Measurements from ENCODE around the gene FSTL3. TPM values are rescaled to one million over a fixed set of nuclear protein-coding genes. Genes with fewer than 3 reads are reported as not detected.

FSTL3 gene
- total and polyA plus RNA-seq, 2 of the 13 experiments (the other 11 are each of a cell fraction or from before 2014, with no cell fraction given), result 13.5 to 15.6 TPM

- TF ChIP-seq PTBP1 (IDR thresholded peaks at IDR 0.05; ENCODE audit: low read depth, low read length, poor library complexity, severe bottlenecking) (no peak), DR1 (CRISPR knock-in tag; IDR thresholded peaks at IDR 0.05) (no peak), ZFP1 (CRISPR knock-in tag; IDR thresholded peaks at IDR 0.05) (no peak), RXRA (CRISPR knock-in tag; IDR thresholded peaks at IDR 0.05) (peak; percentile 43; the same call in 1 of the 2 replicates), PHF20 (CRISPR knock-in tag; IDR thresholded peaks at IDR 0.05) (peak; percentile 27), ZFY (CRISPR knock-in tag; IDR thresholded peaks at IDR 0.05) (peak; percentile 63), SOX5 (CRISPR knock-in tag; IDR thresholded peaks at IDR 0.05; ENCODE audit: borderline replicate concordance) (no peak), ATF7 (IDR thresholded peaks at IDR 0.05) (no peak), ATF7 (CRISPR knock-in tag; IDR thresholded peaks at IDR 0.05) (no peak), ATF3 (CRISPR knock-in tag; IDR thresholded peaks at IDR 0.05) (no peak), ZNF460 (CRISPR knock-in tag; IDR thresholded peaks at IDR 0.05; ENCODE audit: borderline replicate concordance) (no peak), SMARCE1 (IDR thresholded peaks at IDR 0.05; ENCODE audit: borderline replicate concordance) (no peak), MTERF4 (CRISPR knock-in tag; IDR thresholded peaks at IDR 0.05) (no peak), KLF12 (CRISPR knock-in tag; IDR thresholded peaks at IDR 0.05; ENCODE audit: borderline replicate concordance) (peak; percentile 21; the same call in 1 of the 2 replicates), ZSCAN30 (CRISPR knock-in tag; IDR thresholded peaks at IDR 0.05) (no peak), PBX2 (CRISPR knock-in tag; IDR thresholded peaks at IDR 0.05) (no peak), HNF4A (CRISPR knock-in tag; IDR thresholded peaks at IDR 0.05) (peak; percentile 32; the same call in 1 of the 2 replicates), TERF1 (CRISPR knock-in tag; IDR thresholded peaks at IDR 0.05) (no peak), ZNF414 (CRISPR knock-in tag; IDR thresholded peaks at IDR 0.05) (peak; percentile 66; the same call in 1 of the 2 replicates), HNRNPH1 (optimal IDR thresholded peaks at IDR 0.05; ENCODE audit: low read depth, low read length) (no peak), ZNF446 (CRISPR knock-in tag; IDR thresholded peaks at IDR 0.05) (no peak), ZNF207 (IDR thresholded peaks at IDR 0.05; ENCODE audit: borderline replicate concordance) (no peak), ZSCAN20 (CRISPR knock-in tag; IDR thresholded peaks at IDR 0.05; ENCODE audit: borderline replicate concordance) (no peak), CENPX (CRISPR knock-in tag; IDR thresholded peaks at IDR 0.05) (no peak), DPF2 (CRISPR knock-in tag; IDR thresholded peaks at IDR 0.05; ENCODE audit: borderline replicate concordance, low read depth) (no peak), ZFP90 (CRISPR knock-in tag; IDR thresholded peaks at IDR 0.05; ENCODE audit: borderline replicate concordance) (no peak), TAF1 (CRISPR knock-in tag; IDR thresholded peaks at IDR 0.05) (peak; percentile 86), ZNF569 (CRISPR knock-in tag; IDR thresholded peaks at IDR 0.05; ENCODE audit: borderline replicate concordance) (no peak), HNRNPL (IDR thresholded peaks at IDR 0.05; ENCODE audit: low read depth, low read length) (no peak)
Observed at GRCh38 chr19:703651-704446, 27.7 kb downstream of the FSTL3 start (continued).

Data from HepG2 (cell line).